Breast epithelium (tissue), 4 donors: Measurements from ENCODE around the gene GNPTG. TPM values are rescaled to one million over a fixed set of nuclear protein-coding genes. Genes with fewer than 3 reads are reported as not detected.

ENCODE experiments used
- DNase-seq, 2 donors: peaks; one replicate each; pipeline ENCODE4 v3.0.0-alpha.2; 2019; ENCODE audit warnings: low spot score in 2 of 2
- H3K27ac ChIP-seq, 2 donors: fragments of 200-600 bp; sonication (generic) in 1 of 2; one replicate each; pipeline ENCODE4 v1.5.1; 2016 to 2019; ENCODE audit warnings: mild to moderate bottlenecking in 1 of 2
- H3K27me3 ChIP-seq, 2 donors: fragments of 200-600 bp; sonication (generic) in 1 of 2; one replicate each; pipeline versions ENCODE4 v1.5.1 to v1.6.0; 2017 to 2019; ENCODE audit warnings: control low read depth in 1 of 2, mild to moderate bottlenecking in 1 of 2
- H3K36me3 ChIP-seq: fragments of 200-600 bp; one replicate; pipeline ENCODE4 v1.5.1; 2019
- H3K4me1 ChIP-seq, 2 donors: fragments of 200-600 bp; sonication (generic); one replicate each; pipeline ENCODE4 v1.5.1; 2016 to 2019; ENCODE audit warnings: control low read depth in 1 of 2
- H3K4me3 ChIP-seq, 3 donors: fragments of 200-600 bp; sonication (generic); 1 replicate in 2 of 3; 2 replicates in 1 of 3; pipeline ENCODE4 v1.5.1; 2016 to 2019; ENCODE audit warnings: mild to moderate bottlenecking in 3 of 3, moderate library complexity in 2 of 3
- H3K9me3 ChIP-seq, 2 donors: fragments of 200-600 bp; sonication (generic) in 1 of 2; one replicate each; pipeline ENCODE4 v1.5.1; 2016 to 2019; ENCODE audit warnings: control low read depth in 1 of 2
- CTCF ChIP-seq, 3 donors: fragments of 450-650 bp; IDR thresholded peaks; one replicate each; pipeline ENCODE4 v1.5.1; 2016 to 2017; ENCODE audit warnings: antibody characterized with exemption in 3 of 3, mild to moderate bottlenecking in 3 of 3, moderate library complexity in 3 of 3
- POLR2A ChIP-seq: fragments of 450-650 bp; IDR thresholded peaks from one replicate; pipeline ENCODE4 v1.6.1; 2016; ENCODE audit warnings: antibody characterized with exemption, mild to moderate bottlenecking, moderate library complexity
- POLR2AphosphoS5 ChIP-seq, 3 donors: sonication (generic); formaldehyde crosslinking; IDR thresholded peaks; one replicate each; pipeline ENCODE4 v1.6.1; 2017; ENCODE audit warnings: antibody characterized with exemption in 3 of 3
- intact Hi-C: fragments of 100-400 bp; cut with DNase I; formaldehyde crosslinking; loops from one replicate; pipeline ENCODE4 v1.15.1; 2023; ENCODE audit warnings: low total_unique reads
- total RNA-seq, 3 donors: library from RNA; depleted of rRNA; stranded (reverse); fragments of >200 nt; gene quantifications; one replicate each; pipeline ENCODE4 v1.1.0, GENCODE V29; 2016

GNPTG gene
- total RNA-seq, 3 donors from 2014 or later: 50.5 to 89.3 (median 58.4) TPM

- H3K4me1 ChIP-seq: no peaks in the 10 kb centered on the region
- H3K36me3 ChIP-seq: peaks cover 11% of the 10 kb centered on the region
Measured at GRCh38 chr16:1367486-1368174, 15.9 kb downstream of the GNPTG start.

GRCh38 chr16:1371054-1371978, 19.6 kb downstream of the GNPTG start:
- no peaks in the 10 kb centered on the region for H3K27me3 ChIP-seq
- no peak for TF ChIP-seq POLR2AphosphoS5 (IDR thresholded peaks at IDR 0.05)
- no peak for TF ChIP-seq POLR2A
- no peak for TF ChIP-seq CTCF (IDR thresholded peaks at IDR 0.05)
- no peak overlapping the region for H3K27ac ChIP-seq
- H3K36me3 ChIP-seq: no peaks in the 10 kb centered on the region
- no peaks in the 10 kb centered on the region for H3K9me3 ChIP-seq
- no peak for DNase-seq
- H3K4me3 ChIP-seq: no peak overlapping the region
- intact Hi-C loops: no loop called here
- no peaks in the 10 kb centered on the region for H3K4me1 ChIP-seq

More at GRCh38 chr16:1367486-1368174, 15.9 kb downstream of the GNPTG start:
- no peak for DNase-seq
- Histone ChIP-seq H3K9me3 (no peaks in the 10 kb centered on the region), H3K4me3 (no peak overlapping the region), H3K27ac (peak overlapping the region; percentile 25 to 43), H3K27me3 (no peaks in the 10 kb centered on the region)
- intact Hi-C loops: no loop called here
- TF ChIP-seq POLR2A (no peak), POLR2AphosphoS5 (IDR thresholded peaks at IDR 0.05) (no peak), CTCF (IDR thresholded peaks at IDR 0.05) (no peak)

- Histone ChIP-seq H3K27me3 (no peaks in the 10 kb centered on the region), H3K27ac (no peak overlapping the region), H3K9me3 (no peaks in the 10 kb centered on the region), H3K4me1 (no peaks in the 10 kb centered on the region), H3K36me3 (no peaks in the 10 kb centered on the region), H3K4me3 (no peak overlapping the region)
- no peak for TF ChIP-seq POLR2A
- TF ChIP-seq CTCF (IDR thresholded peaks at IDR 0.05): no peak
- TF ChIP-seq POLR2AphosphoS5 (IDR thresholded peaks at IDR 0.05): no peak
- intact Hi-C loops: no loop called here
- DNase-seq: no peak
Measured at GRCh38 chr16:1372292-1372950, 20.7 kb downstream of the GNPTG start.

GRCh38 chr16:1374418-1375297, 22.9 kb downstream of the GNPTG start:
- no peak for DNase-seq
- H3K27ac ChIP-seq: no peak overlapping the region
- no peaks in the 10 kb centered on the region for H3K9me3 ChIP-seq
- TF ChIP-seq POLR2A: no peak
- no peak for TF ChIP-seq CTCF (IDR thresholded peaks at IDR 0.05)
- TF ChIP-seq POLR2AphosphoS5 (IDR thresholded peaks at IDR 0.05): no peak
- no peaks in the 10 kb centered on the region for H3K27me3 ChIP-seq
- peaks cover 0 to 6% of the 10 kb centered on the region in 2 donors for H3K4me1 ChIP-seq
- intact Hi-C loops: no loop called here
- H3K36me3 ChIP-seq: no peaks in the 10 kb centered on the region
- H3K4me3 ChIP-seq: no peak overlapping the region
